Skeletal muscle cell (primary cell): Measurements from ENCODE around the gene DENND6B.

ENCODE experiments used
- DNase-seq: peaks from one replicate; pipeline ENCODE4 v3.0.0-alpha.2; 2010; ENCODE audit warnings: low read depth
- H3K4me3 ChIP-seq: 2 replicates; pipeline ENCODE4 v1.5.1; 2011; ENCODE audit warnings: low read depth, mild to moderate bottlenecking, control low read depth, low read length, moderate library complexity

DENND6B gene

GRCh38 chr22:50317178-50317577, 9.6 kb downstream of the DENND6B start:
- DNase-seq = no peak
- H3K4me3 ChIP-seq = no peak overlapping the region

DNA sequence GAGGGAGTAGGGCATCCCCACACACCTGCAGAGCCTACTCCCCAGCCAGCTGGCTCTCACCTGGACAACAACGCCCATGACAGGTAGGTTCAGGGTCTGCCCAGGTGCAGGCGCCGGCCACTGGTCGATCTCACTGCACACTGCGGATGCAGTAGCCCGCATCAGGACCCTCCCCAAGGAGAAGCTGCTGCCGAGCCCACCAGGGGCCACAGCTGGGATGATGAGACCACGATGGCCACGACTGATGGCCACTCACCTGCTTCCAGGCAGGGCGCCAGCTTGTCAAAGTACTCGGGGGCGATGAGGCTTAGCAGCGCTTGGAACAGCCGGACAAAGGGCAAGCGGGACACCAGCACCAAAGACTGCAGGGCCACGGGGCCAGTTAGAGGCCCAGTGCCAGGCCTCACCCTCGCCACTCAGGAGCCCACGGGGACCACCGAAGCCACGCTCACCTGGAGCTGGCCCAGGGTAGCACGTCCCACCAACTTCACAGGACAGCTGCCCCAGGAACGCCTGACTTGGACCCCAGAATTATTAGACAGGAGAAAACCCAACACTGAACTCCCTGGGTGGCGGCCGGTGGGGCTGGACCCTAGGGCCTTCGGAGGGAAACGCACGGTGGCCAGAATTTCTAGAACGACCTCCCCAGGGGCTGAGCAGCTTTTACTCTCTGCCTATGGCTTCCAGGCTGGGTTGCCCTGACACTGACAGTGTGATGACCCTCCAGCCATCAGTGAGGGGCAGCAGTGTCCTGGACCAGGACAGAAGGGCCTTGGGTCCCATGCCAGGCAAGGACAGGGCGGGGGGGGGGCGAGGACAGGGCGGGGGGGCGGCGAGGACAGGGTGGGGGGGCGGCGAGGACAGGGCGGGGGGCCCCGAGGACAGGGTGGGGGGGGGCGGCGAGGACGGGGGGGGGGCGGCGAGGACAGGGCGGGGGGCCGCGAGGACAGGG, 10.4 kb downstream of the DENND6B start:
- DNase-seq = no peak
- no peak overlapping the region for H3K4me3 ChIP-seq

DNA sequence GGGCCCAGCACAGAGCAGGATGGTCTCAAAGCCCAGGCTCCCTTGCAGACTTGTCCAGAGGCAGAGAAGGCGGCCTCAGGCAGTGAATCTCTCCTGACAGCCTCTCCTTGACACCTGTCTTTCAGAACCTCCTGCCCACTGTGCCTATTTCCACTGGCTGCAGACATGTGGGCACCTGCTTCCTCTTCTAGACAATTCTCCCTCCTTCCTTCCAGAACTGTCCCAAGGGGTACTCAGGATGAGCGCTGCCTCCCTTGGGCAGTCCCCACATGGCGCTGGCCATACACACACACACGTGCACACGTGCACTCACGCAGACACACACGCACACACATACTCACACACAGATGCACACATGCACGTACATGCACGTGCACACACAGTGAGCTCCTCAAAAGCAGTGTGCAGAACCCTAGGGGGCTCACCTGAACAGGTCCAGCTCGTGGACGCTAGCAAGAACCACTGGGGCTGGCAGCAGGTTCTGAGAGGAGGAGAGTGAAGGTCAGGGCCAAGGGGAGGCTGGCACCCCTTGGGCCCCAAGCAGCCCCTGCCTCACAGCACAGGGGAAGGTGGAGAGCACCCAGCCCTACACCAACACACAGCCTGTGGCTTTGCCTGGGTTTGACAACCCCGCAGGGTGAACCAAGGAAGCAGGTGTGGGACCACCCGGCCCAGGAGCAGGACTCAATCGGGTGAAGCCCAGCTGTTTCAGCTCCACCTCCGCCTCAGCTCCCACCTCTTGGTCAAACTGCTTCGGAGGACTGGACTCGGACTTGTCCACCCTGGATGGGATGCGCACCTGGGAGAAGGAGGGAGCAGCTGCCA, 11.3 kb downstream of the DENND6B start:
- no peak for DNase-seq
- H3K4me3 ChIP-seq = no peak overlapping the region

- no peak for DNase-seq
- no peak overlapping the region for H3K4me3 ChIP-seq
These were observed 12.1 kb downstream of the DENND6B start for GRCh38 chr22:50314455-50315288.

GRCh38 chr22:50314081-50314454, 12.7 kb downstream of the DENND6B start:
- DNase-seq = no peak
- H3K4me3 ChIP-seq = no peak overlapping the region

- no peak for DNase-seq
- H3K4me3 ChIP-seq = no peak overlapping the region
These were observed 13.2 kb downstream of the DENND6B start for GRCh38 chr22:50313600-50313999.

DNA sequence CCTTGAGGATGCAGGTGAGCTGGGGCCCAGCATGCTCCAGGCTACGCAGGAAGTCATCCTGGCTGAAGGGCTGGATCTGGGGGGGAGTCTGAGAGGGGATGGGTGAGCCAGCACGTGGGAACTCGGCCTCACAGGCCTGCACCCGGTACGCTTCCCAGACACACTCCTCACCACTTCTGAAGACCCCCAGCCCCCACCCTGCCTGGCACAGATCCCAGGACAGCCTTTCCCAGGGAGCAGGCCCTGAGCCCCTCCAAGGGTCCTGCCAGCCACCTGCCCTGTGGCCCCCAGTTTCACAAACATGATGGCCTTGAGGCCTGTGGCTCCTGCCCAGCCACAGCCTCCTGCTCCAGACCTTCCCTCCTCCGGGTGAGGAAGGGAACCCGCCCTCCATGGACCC, 13.8 kb downstream of the DENND6B start:
- no peak overlapping the region for H3K4me3 ChIP-seq
- no peak for DNase-seq

- no peak overlapping the region for H3K4me3 ChIP-seq
- no peak for DNase-seq
These were observed 14.4 kb downstream of the DENND6B start for GRCh38 chr22:50312371-50312770.

DNA sequence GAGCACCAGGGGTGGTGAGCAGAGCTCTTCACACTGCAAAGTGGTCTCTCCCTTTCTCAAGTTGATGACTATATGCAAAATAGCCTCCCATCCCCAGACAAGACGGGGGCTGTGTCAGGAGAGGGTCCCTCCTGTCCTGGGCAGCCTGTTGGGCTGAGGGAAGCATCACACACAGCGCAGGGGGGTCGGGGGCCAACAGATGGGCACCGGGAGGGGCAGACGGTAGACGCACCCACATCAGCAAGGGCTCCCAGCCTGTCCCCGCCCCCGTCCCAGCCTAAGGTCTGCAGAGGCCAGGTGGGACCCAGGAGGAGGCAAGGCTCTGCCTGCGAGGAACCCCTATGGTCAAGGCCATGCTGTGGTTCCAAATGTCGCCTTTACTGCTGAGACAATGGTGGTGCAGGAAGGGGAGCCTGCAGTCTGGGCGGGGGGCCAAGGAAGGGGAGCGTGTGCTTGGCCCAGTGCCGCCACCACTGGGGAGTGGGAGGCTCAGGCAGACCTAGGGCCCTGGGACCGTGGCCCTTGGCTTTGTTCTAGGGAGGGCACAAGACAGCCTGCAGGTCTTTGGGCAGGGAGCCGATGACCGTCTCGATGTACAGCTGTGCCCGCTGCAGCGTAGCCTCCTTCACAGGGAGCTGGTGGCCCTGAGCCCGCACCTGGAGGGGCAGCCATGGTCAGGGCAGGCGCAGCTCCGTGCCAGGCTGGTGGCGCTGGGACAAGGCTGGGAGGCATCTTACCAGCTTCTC, 15.0 kb downstream of the DENND6B start:
- no peak overlapping the region for H3K4me3 ChIP-seq
- DNase-seq = no peak

DNA sequence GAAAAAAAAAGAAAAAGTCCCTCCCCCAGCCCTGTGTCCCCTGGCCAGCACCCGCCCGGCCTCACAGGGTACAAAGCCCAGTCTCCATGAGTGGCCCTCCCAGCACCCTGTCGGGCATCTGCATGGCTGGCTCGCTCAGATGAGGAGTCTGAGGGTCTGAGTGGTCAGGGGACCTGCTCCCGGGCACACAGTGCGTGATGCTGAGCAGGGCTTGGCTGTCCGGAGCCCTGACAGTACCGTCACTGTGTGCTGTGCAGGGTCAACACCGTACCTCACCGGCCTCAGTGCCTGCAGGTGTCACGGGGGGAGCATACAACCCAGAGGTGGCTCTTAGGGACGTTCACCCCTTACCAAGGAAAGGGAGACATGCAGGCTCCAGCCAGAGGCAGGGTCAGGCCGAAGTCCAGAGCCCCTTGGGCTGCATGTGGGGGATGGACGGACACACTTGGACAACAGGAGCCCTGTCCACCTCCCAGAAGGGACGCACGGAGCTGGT, 15.8 kb downstream of the DENND6B start:
- no peak for DNase-seq
- no peak overlapping the region for H3K4me3 ChIP-seq

GRCh38 chr22:50310031-50310722, 16.6 kb downstream of the DENND6B start:
- DNase-seq = no peak
- H3K4me3 ChIP-seq = no peak overlapping the region

- no peak overlapping the region for H3K4me3 ChIP-seq
- DNase-seq = no peak
These were observed 17.2 kb downstream of the DENND6B start for GRCh38 chr22:50309601-50309991.

DNA sequence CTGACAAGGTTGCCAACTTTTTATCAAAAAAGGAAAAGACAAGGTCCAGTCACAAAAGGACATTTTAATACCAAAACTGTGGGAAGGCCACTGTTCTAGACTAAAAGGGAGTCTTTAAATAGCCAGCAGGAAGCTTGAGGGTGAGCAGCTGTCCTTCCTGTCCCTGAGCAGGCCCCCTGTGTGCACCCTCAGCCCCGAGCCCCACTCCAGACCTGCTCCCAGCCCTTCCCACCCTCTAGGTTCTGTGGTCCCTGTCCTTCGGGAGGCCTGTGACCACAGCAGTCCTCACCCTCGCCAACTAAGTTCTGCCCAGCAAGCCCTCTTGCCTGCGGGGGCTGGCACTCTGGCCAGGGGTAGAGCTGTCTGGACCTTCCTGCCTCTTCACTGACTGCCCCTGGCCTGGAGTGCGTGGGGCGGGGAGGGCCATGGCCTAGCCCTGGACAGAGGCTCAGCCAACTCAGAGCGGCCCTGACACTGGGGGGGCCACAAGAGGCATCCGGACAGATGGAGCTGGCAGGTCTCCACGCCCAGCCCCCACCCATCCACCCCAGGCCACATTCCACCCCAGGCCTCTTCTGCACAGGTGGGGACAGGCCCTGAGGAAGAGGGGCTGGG, 17.7 kb downstream of the DENND6B start:
- no peak overlapping the region for H3K4me3 ChIP-seq
- DNase-seq = no peak

DNA sequence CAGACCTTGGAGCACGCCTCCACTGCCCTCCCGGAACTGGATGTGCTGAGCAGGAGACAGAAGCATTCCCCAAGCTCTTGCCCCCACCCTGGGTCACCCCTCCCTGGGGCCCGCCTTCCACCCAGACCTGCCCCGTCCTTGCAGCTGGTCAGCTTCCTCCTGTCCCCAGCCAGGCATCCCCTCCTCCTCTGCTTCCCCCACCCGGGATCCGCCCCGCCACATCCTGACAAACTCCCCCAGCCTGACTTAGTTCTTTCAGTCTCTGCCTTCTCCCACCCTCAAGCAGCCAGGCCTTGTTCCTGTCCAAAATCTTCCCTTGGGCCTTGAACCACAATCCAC, 18.2 kb downstream of the DENND6B start:
- no peak overlapping the region for H3K4me3 ChIP-seq
- DNase-seq = no peak

GRCh38 chr22:50307890-50308596, 18.8 kb downstream of the DENND6B start:
- no peak for DNase-seq
- no peak overlapping the region for H3K4me3 ChIP-seq

DNA sequence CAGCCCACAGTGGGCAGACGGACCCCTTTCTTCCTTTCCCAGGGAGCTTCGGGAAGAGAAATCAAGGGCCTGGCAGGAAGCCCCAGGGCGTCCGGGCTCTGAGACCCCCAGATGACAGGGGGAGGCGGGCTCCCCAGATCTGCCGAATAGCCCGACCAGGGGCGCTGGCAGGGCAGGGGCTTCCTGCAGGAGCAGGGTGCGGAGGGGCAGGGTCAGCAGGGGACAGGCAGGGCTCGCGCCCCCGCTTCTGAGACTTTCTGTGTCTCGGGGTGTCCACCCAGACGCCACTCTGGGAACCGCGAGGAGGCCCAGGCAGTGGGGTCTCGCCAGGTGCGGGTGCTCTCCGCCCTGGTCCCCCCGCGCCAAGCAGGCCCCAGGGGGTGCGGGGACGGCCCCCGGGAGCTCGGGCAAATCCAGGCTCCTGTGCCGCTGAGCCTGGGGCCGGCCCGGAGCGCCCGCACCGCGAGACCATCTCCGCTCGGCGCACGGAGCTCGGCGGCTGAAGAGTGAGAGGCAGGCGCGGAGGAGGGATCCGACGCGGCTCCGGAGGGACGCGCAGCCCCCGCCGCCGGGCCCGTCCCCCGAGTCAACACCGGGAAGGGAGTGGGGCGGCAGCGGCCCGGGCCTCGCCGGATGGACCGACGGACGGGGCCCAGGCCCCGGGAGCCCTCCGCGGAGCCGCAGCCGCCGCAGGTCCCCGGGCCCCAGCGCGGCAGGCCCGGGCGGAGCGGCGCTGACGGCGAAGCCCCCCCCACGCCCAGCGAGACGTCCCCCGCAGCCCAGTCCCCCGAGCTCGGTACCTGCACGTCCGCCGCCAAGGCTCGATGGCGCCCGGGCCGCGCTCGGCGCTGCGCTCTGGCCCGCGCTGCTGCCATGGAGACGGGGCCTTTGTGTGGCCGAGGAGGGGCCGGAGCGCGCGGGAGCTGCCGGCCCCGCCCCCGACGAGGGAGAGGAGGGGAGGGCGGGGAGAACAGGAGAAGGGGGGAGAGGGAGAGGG, 19.8 kb downstream of the DENND6B start, which contains the start of gene PLXNB2:
TSS of gene PLXNB2 (minus strand) at position 894 of the 997 bp plus-strand sequence. CDS start 17,062 bp downstream, outside the sequence.
- no peak for DNase-seq
- H3K4me3 ChIP-seq = peak within 1 kb of the TSS; percentile 96
